Measurements from ENCODE around the gene GPR108. TPM values are rescaled to one million over a fixed set of nuclear protein-coding genes. Genes with fewer than 3 reads are reported as not detected.

Gene GPR108
- total and polyA plus RNA-seq, 2 of the 13 experiments (the other 11 are each of a cell fraction or from before 2014, with no cell fraction given) = 36.4 to 63.0 TPM

- no peak for TF ChIP-seq ZNF407 (CRISPR knock-in tag; IDR thresholded peaks at IDR 0.05; ENCODE audit: not compliant biosample characterization)
- TF ChIP-seq NRL (CRISPR knock-in tag; IDR thresholded peaks at IDR 0.05; ENCODE audit: borderline replicate concordance) = peak; percentile 68; the same call in 1 of the 2 replicates
- no peak for TF ChIP-seq MIXL1 (CRISPR knock-in tag; IDR thresholded peaks at IDR 0.05)
- TF ChIP-seq TIGD3 (CRISPR knock-in tag; IDR thresholded peaks at IDR 0.05; ENCODE audit: borderline replicate concordance) = no peak
- no peak; the same call in 1 of the 2 replicates for TF ChIP-seq SP2 (CRISPR knock-in tag; IDR thresholded peaks at IDR 0.05)
- no peak for TF ChIP-seq ZKSCAN8 (CRISPR knock-in tag; IDR thresholded peaks at IDR 0.05; ENCODE audit: borderline replicate concordance)
- TF ChIP-seq NFYB (CRISPR knock-in tag; IDR thresholded peaks at IDR 0.05) = peak; percentile 36; the same call in 1 of the 2 replicates
- no peak for TF ChIP-seq NFRKB (IDR thresholded peaks at IDR 0.05)
- TF ChIP-seq NR2F6 (IDR thresholded peaks at IDR 0.05) = no peak; the same call in 1 of the 2 replicates
- TF ChIP-seq NR2F6 (CRISPR knock-in tag; IDR thresholded peaks at IDR 0.05) = peak; percentile 46; the same call in 1 of the 2 replicates
- no peak for TF ChIP-seq ZNF451 (CRISPR knock-in tag; IDR thresholded peaks at IDR 0.05)
- TF ChIP-seq FUBP1 (CRISPR knock-in tag; IDR thresholded peaks at IDR 0.05; ENCODE audit: borderline replicate concordance) = no peak
- no peak for TF ChIP-seq ZNF547 (CRISPR knock-in tag; IDR thresholded peaks at IDR 0.05)
- peak; percentile 74; the same call in 1 of the 2 replicates for TF ChIP-seq SAFB2 (CRISPR knock-in tag; IDR thresholded peaks at IDR 0.05; ENCODE audit: borderline replicate concordance, low read depth)
- 0 out of 2 replicates have a peak, but pooled peaks have one; percentile 28 for TF ChIP-seq ZGPAT (CRISPR knock-in tag; IDR thresholded peaks at IDR 0.05)
- peak; percentile 86 for TF ChIP-seq MXD1 (CRISPR knock-in tag; IDR thresholded peaks at IDR 0.05)
Measured at GRCh38 chr19:6718741-6719539, 18.4 kb downstream of the GPR108 start (continued).
